Smooth muscle cell (in vitro differentiated cells): ENCODE measurements around the gene DYNC2I2. TPM values are rescaled to one million over a fixed set of nuclear protein-coding genes. Genes with fewer than 3 reads are reported as not detected.

ENCODE experiments used
- DNase-seq: peaks from one replicate; lab custom pipeline; 2025; ENCODE audit not compliant: unreplicated experiment; lab: John Stamatoyannopoulos, UW
- H2AFZ ChIP-seq: fragments of 200-600 bp; sonication (generic); 2 replicates; pipeline ENCODE4 v1.6.0; 2016; ENCODE audit warnings: antibody characterized with exemption, low read depth, mild to moderate bottlenecking
- H3F3A ChIP-seq: fragments of 200-600 bp; sonication (generic); 2 replicates; pipeline ENCODE4 v1.6.0; 2017; ENCODE audit warnings: antibody characterized with exemption, low read depth
- H3K27ac ChIP-seq: fragments of 200-600 bp; sonication (generic); 2 replicates; pipeline ENCODE4 v1.5.1; 2016; ENCODE audit warnings: low read depth, mild to moderate bottlenecking
- H3K27me3 ChIP-seq: fragments of 200-600 bp; sonication (generic); 2 replicates; pipeline ENCODE4 v1.6.1; 2016; ENCODE audit warnings: low read depth, mild to moderate bottlenecking
- H3K36me3 ChIP-seq: fragments of 200-600 bp; sonication (generic); 2 replicates; pipeline ENCODE4 v1.5.1; 2016; ENCODE audit warnings: low read depth
- H3K4me1 ChIP-seq: fragments of 200-600 bp; sonication (generic); 2 replicates; pipeline ENCODE4 v1.5.1; 2016; ENCODE audit warnings: low read depth
- H3K4me2 ChIP-seq: fragments of 200-600 bp; sonication (generic); 2 replicates; pipeline ENCODE4 v1.6.0; 2016; ENCODE audit warnings: mild to moderate bottlenecking
- H3K4me3 ChIP-seq: fragments of 200-600 bp; sonication (generic); 2 replicates; pipeline ENCODE4 v1.5.1; 2016; ENCODE audit warnings: mild to moderate bottlenecking
- H3K79me2 ChIP-seq: fragments of 200-600 bp; sonication (generic); 2 replicates; pipeline ENCODE4 v1.6.0; 2016; ENCODE audit warnings: low read depth, mild to moderate bottlenecking
- H3K9ac ChIP-seq: fragments of 200-600 bp; sonication (generic); 2 replicates; pipeline ENCODE4 v1.6.0; 2016; ENCODE audit warnings: low read depth
- H3K9me3 ChIP-seq: fragments of 200-600 bp; sonication (generic); replicated peaks from 2 replicates; pipeline ENCODE4 v1.5.1; 2016; ENCODE audit warnings: low read depth
- H4K20me1 ChIP-seq: fragments of 200-600 bp; sonication (generic); 2 replicates; pipeline ENCODE4 v1.6.0; 2016; ENCODE audit warnings: low read depth
- CTCF ChIP-seq: fragments of 200-600 bp; sonication (generic); IDR thresholded peaks from 2 replicates; pipeline ENCODE4 v1.5.1; 2017; ENCODE audit warnings: borderline replicate concordance, mild to moderate bottlenecking, antibody characterized with exemption; ENCODE audit not compliant: insufficient read depth, poor library complexity, severe bottlenecking
- whole genome bisulfite sequencing: methylation state at CpG from one replicate; pipeline ENCODE4 v1.1.7; 2016; ENCODE audit warnings: low lambda C conversion rate; 5-methylcytosine and 5-hydroxymethylcytosine counted together
- polyA plus RNA-seq: library from polyadenylated mRNA; unstranded; fragments of >200 nt; fragmentation: Nextera tagmentation; extraction: Ambion mirVana; gene quantifications from 2 replicates; pipeline ENCODE4 v1.2.1, GENCODE V29; 2016
- total RNA-seq: library from RNA; depleted of rRNA; stranded (reverse); fragments of >200 nt; gene quantifications from 2 replicates; pipeline ENCODE4 v1.2.3, GENCODE V29; 2014

Gene DYNC2I2
- total and polyA plus RNA-seq, 2 experiments from 2014 or later = 23.5 to 50.9 TPM

DNA sequence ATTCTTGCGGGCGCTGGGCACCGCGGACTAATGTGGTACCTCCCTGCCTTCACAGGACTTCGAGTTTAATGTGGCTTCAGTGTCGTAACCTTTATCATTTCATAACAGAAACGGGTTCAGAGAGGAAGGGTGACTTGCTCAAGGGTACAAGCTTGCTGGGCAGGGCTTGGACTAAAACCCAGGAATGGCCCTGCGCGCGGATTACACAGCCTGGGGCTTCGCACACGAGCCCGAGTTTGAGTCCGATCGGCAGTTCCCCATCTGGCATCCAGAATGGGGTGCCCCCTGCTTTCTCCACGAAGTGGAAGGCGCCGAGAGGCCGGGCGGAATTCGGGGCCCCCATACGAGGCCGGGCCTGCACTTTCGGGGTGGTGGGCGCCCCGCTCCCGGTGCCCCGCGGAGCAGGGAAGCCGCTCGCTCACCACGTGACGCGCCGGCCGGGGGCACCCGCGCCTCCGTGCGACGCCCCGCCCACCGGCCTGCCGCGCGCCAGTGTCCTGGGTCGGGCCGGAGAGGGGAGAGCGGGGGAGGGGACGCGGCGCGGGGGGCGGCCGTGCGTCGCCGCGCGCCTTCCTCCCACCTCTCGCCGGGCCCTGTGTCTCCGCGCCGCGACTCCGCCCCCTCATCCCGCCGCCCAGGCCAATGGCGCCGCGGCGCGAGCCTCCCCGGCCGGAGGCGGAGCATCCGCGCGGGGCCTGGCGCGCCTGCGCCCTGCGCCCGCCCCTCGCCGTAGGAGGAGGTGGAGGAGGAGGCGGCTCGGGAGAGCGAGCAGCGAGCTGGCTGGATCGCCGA is 32.0 kb upstream of the DYNC2I2 start, which contains the start of gene SET:
SET (plus strand) TSS at position 722 of the 792 bp plus-strand sequence. CDS start 361 bp downstream, outside the sequence.
- Histone ChIP-seq H3K27ac (peak within 1 kb of the TSS; percentile 80), H3K4me2 (peak within 1 kb of the TSS; percentile 99), H3K9me3 (no peaks in the 10 kb centered on the region), H3K79me2 (peaks cover 49% of the 10 kb centered on the region), H3K36me3 (peaks cover 10% of the 10 kb centered on the region), H3K9ac (peak within 1 kb of the TSS; percentile 79), H4K20me1 (peaks cover 37% of the 10 kb centered on the region), H3K27me3 (no peaks in the 10 kb centered on the region), H2AFZ (peak within 1 kb of the TSS; percentile 83), H3K4me3 (peak within 1 kb of the TSS; percentile 92), H3K4me1 (peaks cover 37% of the 10 kb centered on the region), H3F3A (peaks cover 22% of the 10 kb centered on the region)
- 8% methylated on average over 22 of the region's 93 CpGs for WGBS
- DNase-seq = peak; percentile 82
- no peak for TF ChIP-seq CTCF

- H4K20me1 ChIP-seq = peaks cover 25% of the 10 kb centered on the region
- no peaks in the 10 kb centered on the region for H3K9me3 ChIP-seq
- DNase-seq = no peak
- H2AFZ ChIP-seq = no peak overlapping the region
- WGBS = 88% methylated on average over 4 of the region's 4 CpGs
- H3K27ac ChIP-seq = no peak overlapping the region
- TF ChIP-seq CTCF = no peak
- H3K79me2 ChIP-seq = peaks cover 38% of the 10 kb centered on the region
- peaks cover 1% of the 10 kb centered on the region for H3K36me3 ChIP-seq
- H3K4me1 ChIP-seq = peaks cover 39% of the 10 kb centered on the region
- H3F3A ChIP-seq = peaks cover 15% of the 10 kb centered on the region
- no peak overlapping the region for H3K4me2 ChIP-seq
- no peak overlapping the region for H3K9ac ChIP-seq
- H3K27me3 ChIP-seq = no peaks in the 10 kb centered on the region
- no peak overlapping the region for H3K4me3 ChIP-seq
Observed at GRCh38 chr9:128687453-128687852, 30.8 kb upstream of the DYNC2I2 start.

- H3K4me2 ChIP-seq = no peak overlapping the region
- WGBS = 72% methylated on average over 17 of the region's 17 CpGs
- H3K79me2 ChIP-seq = peaks cover 22% of the 10 kb centered on the region
- H3K4me1 ChIP-seq = peaks cover 24% of the 10 kb centered on the region
- DNase-seq = no peak
- no peaks in the 10 kb centered on the region for H3K9me3 ChIP-seq
- no peaks in the 10 kb centered on the region for H3K36me3 ChIP-seq
- no peaks in the 10 kb centered on the region for H3K27me3 ChIP-seq
- no peak for TF ChIP-seq CTCF
- H3F3A ChIP-seq = peaks cover 6% of the 10 kb centered on the region
- no peak overlapping the region for H3K9ac ChIP-seq
- H4K20me1 ChIP-seq = peaks cover 9% of the 10 kb centered on the region
- no peak overlapping the region for H3K4me3 ChIP-seq
- H3K27ac ChIP-seq = no peak overlapping the region
- H2AFZ ChIP-seq = no peak overlapping the region
Observed at GRCh38 chr9:128685636-128686489, 29.2 kb upstream of the DYNC2I2 start.
